Large intestine (tissue), 3 donors: ENCODE measurements around the gene GNAS-AS1. TPM values are rescaled to one million over a fixed set of nuclear protein-coding genes. Genes with fewer than 3 reads are reported as not detected.

Experiments used
- DNase-seq, 2 donors: peaks; one replicate each; pipeline versions ENCODE4 v3.0.0 to v3.0.0-alpha.2; 2013
- H3K27ac ChIP-seq: one replicate; pipeline ENCODE4 v1.5.1; 2013; ENCODE audit warnings: low read length
- H3K27me3 ChIP-seq: 2 replicates; pipeline ENCODE4 v1.6.1; 2013; ENCODE audit warnings: low read length; ENCODE audit not compliant: control insufficient read depth, insufficient read depth
- H3K36me3 ChIP-seq: 2 replicates; pipeline ENCODE4 v1.6.1; 2013; ENCODE audit warnings: low read length; ENCODE audit not compliant: control insufficient read depth, insufficient read depth
- H3K4me1 ChIP-seq: one replicate; pipeline ENCODE4 v1.6.1; 2013; ENCODE audit warnings: low read length; ENCODE audit not compliant: control insufficient read depth, insufficient read depth
- H3K4me3 ChIP-seq: one replicate; pipeline ENCODE4 v1.5.1; 2013; ENCODE audit warnings: low read length
- H3K9me3 ChIP-seq: one replicate; pipeline ENCODE4 v1.6.1; 2013; ENCODE audit warnings: mild to moderate bottlenecking, low read depth, low read length, moderate library complexity; ENCODE audit not compliant: control insufficient read depth
- whole genome bisulfite sequencing: methylation state at CpG from one replicate; pipeline ENCODE4 v1.1.5; 2013; ENCODE audit warnings: low lambda C conversion rate; ENCODE audit not compliant: insufficient coverage; 5-methylcytosine and 5-hydroxymethylcytosine counted together
- polyA plus RNA-seq: library from polyadenylated mRNA; unstranded; fragments of 120-200 nt; gene quantifications from one replicate; pipeline ENCODE4 v1.2.1, GENCODE V29; 2013

GNAS-AS1 gene
- polyA plus RNA-seq, 1 donor = 0.40 TPM

- Histone ChIP-seq H3K4me3 (no peak overlapping the region), H3K9me3 (peaks cover 5% of the 10 kb centered on the region), H3K4me1 (no peaks in the 10 kb centered on the region), H3K36me3 (no peaks in the 10 kb centered on the region), H3K27me3 (no peaks in the 10 kb centered on the region), H3K27ac (no peak overlapping the region)
- DNase-seq = no peak
- WGBS = no CpG with 5 or more reads among the region's 3 CpGs
Measured at GRCh38 chr20:58884966-58885365, 34.3 kb upstream of the GNAS-AS1 start.

DNA sequence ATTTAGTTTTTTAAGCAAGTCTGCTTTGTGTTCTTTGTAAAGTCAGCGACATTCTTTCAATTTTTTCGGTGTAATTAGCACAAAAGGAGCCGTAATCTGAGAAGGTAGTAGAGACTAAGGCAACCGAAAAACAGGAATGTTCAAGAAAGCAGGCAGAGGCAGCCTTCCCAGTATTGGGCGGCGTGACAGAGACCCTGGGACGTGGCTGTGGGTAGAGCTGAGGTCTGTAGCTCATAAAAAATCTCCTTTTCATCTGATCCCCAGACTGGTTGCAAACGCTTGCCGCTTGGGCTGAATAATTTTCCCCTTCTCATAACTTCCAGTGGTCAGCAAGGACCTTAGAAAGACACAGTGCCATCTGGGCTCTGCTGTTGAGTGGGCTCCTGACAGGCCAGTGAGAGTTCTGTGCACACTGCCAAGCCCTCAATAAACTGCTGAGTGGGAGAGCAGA is 32.6 kb upstream of the GNAS-AS1 start:
- peaks cover under 1% of the 10 kb centered on the region for H3K9me3 ChIP-seq
- H3K27ac ChIP-seq = no peak overlapping the region
- no peaks in the 10 kb centered on the region for H3K27me3 ChIP-seq
- H3K4me3 ChIP-seq = no peak overlapping the region
- WGBS = no CpG with 5 or more reads among the region's 9 CpGs
- no peaks in the 10 kb centered on the region for H3K36me3 ChIP-seq
- no peaks in the 10 kb centered on the region for H3K4me1 ChIP-seq
- no peak for DNase-seq

DNA sequence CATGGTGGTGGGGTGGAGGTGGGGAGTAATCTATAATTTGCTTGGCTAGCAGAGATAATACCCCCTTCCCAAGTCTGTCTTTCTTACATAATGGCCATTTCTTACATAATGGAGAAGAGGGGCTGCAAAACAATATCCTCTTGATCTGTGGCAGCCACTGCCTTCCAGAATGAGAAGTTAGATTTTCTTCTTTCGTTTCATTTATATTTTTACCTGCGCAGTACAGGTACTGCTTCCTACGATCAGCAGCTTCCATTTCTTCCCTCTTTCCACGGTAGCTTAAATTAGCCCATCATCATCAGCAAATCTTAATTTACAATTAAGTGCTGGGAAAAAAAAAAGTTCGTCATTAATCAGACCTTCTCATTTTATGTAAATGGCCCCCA is 32.0 kb upstream of the GNAS-AS1 start:
- DNase-seq = no peak
- Histone ChIP-seq H3K4me1 (no peaks in the 10 kb centered on the region), H3K36me3 (no peaks in the 10 kb centered on the region), H3K27ac (no peak overlapping the region), H3K4me3 (no peak overlapping the region), H3K9me3 (no peaks in the 10 kb centered on the region), H3K27me3 (no peaks in the 10 kb centered on the region)
- WGBS = 100% methylated on average over 4 of the region's 5 CpGs

DNA sequence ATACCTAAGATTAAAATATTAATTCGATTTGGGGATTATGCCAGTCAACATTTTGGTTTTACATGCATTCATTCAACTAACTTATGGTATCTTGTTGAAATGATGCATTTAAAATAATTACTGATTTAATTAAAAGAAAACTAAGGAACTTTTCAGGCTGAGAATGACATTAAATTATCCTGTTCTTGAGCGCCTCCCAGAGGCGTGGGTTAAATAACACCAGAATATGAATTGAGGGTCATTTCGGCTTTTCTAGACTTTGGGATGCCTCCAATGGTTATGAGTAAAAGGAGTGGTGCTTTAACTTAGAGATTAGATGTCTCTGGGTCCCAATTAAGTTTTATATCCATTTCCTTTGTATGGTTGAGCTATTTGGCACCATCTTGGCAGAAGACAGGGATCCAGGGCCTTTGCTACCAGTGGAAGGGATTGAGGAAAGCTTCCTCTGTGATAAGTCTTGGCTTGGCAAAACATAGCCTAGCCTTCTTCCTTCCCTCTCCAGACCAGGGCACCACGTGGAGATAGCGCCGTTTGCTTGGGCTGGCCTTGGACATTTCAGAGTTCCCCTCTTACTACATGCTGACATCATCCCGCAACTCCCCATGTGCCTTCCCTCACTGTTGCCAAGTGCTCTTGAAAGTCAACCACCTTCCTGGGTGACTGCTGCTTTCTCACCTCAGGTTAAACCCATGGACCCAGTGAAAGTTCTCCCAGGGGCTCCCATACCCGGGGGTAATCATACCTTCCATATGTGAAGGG is 30.5 kb upstream of the GNAS-AS1 start:
- 96% methylated on average over 3 of the region's 9 CpGs for WGBS
- Histone ChIP-seq H3K4me1 (no peaks in the 10 kb centered on the region), H3K9me3 (no peaks in the 10 kb centered on the region), H3K4me3 (no peak overlapping the region), H3K27me3 (no peaks in the 10 kb centered on the region), H3K27ac (no peak overlapping the region), H3K36me3 (no peaks in the 10 kb centered on the region)
- no peak for DNase-seq

- no peaks in the 10 kb centered on the region for H3K36me3 ChIP-seq
- no peak overlapping the region for H3K4me3 ChIP-seq
- no CpG with 5 or more reads among the region's 1 CpG for WGBS
- H3K27ac ChIP-seq = no peak overlapping the region
- H3K9me3 ChIP-seq = no peaks in the 10 kb centered on the region
- H3K27me3 ChIP-seq = no peaks in the 10 kb centered on the region
- no peak for DNase-seq
- no peaks in the 10 kb centered on the region for H3K4me1 ChIP-seq
Measured at GRCh38 chr20:58880441-58880840, 29.7 kb upstream of the GNAS-AS1 start.

DNA sequence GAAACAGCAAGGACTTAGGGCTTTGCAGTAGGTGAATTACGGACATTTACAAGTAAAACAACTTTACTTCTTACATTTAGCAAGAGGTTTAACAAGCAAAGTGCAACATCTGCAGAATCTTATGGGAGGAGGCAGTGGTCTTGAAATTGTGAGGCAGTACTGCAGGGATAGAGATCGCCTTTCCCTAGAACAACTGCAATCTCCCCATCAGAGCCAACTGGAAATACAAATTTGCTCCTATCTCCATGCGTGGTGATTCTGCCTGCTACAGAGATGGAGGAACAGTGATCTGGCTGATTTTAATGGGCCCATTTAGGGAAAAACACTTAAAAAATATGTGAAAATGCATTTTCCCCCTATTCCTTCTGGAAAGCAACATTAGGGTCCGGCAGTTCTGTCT is 27.7 kb upstream of the GNAS-AS1 start:
- DNase-seq = no peak
- Histone ChIP-seq H3K4me3 (no peak overlapping the region), H3K9me3 (no peaks in the 10 kb centered on the region), H3K36me3 (no peaks in the 10 kb centered on the region), H3K27me3 (no peaks in the 10 kb centered on the region), H3K4me1 (no peaks in the 10 kb centered on the region), H3K27ac (no peak overlapping the region)
- no CpG with 5 or more reads among the region's 4 CpGs for WGBS

DNA sequence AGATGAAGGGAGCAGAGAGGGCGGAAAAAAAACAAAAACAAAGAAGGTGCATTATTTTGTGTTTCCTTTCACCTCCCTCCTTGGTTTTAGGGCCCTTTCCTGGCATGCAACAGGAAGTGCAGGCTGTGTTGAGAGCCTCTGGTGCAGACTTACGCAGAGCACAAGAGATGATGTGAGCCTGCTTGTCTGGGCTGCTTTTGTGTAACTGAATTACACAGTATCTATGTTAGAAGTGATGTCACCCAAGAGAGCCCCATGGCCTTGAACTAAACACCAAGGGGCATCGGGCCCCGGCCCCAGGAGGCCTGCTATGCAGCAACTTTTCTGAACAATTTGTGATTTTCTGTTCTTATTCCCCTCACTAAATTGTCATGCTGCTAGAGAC is 27.3 kb upstream of the GNAS-AS1 start:
- DNase-seq = no peak
- 80% methylated on average over 1 of the region's 4 CpGs for WGBS
- H3K4me3 ChIP-seq = no peak overlapping the region

DNA sequence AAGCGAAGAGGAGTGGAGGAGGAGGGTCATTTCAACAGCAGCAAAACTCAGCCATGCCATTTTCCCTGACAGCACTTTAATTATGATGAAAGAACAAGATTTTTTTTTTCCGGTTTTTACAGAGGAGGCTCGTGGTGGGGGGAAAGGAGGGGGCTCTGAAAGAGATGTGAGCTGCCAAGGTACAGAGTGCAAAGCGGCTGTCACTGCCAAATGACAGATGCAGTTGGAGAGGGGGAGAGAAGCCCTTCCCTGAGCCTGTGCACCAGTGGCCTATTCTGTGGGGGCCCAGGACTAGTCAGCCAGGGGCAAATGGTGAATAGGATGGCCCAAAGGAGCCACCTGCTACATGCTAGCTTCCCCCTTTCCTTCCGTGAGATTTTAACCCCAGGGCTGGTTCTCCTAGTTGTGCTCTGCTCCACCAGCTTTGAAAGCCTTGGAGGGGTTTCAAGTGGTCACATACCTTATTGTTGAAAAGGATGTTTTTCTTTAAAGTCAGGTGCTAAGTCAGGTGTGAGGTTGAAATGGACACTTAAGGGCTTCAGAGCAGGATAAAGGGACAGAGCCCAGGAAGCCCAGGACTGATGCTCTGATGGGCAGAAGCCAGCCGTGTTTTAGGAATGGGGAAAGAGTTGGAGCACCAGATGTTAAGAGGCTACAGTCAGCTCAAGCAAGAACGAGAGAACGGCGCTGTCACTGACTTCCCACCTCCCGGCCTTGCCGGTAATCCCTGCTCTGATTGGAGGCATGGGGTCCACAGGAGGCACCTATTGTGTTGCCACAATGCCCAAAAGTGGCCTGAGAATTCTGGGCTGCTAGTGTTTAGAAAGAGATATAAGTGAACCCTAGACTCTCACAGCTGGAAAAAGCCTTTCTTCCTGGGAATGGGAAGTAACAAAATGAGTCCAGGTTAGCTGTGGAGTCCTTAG is 26.6 kb upstream of the GNAS-AS1 start:
- WGBS = no CpG with 5 or more reads among the region's 11 CpGs
- no peaks in the 10 kb centered on the region for H3K36me3 ChIP-seq
- no peaks in the 10 kb centered on the region for H3K4me1 ChIP-seq
- H3K27ac ChIP-seq = no peak overlapping the region
- no peaks in the 10 kb centered on the region for H3K9me3 ChIP-seq
- DNase-seq = no peak
- no peaks in the 10 kb centered on the region for H3K27me3 ChIP-seq
- H3K4me3 ChIP-seq = no peak overlapping the region

More for the DNA sequence above, 27.3 kb upstream of the GNAS-AS1 start:
- H3K36me3 ChIP-seq = no peaks in the 10 kb centered on the region
- H3K4me1 ChIP-seq = no peaks in the 10 kb centered on the region
- H3K27ac ChIP-seq = no peak overlapping the region
- no peaks in the 10 kb centered on the region for H3K9me3 ChIP-seq
- H3K27me3 ChIP-seq = no peaks in the 10 kb centered on the region

GRCh38 chr20:58876437-58876836 is 25.7 kb upstream of the GNAS-AS1 start:
- Histone ChIP-seq H3K4me3 (no peak overlapping the region), H3K36me3 (no peaks in the 10 kb centered on the region), H3K4me1 (no peaks in the 10 kb centered on the region), H3K27me3 (no peaks in the 10 kb centered on the region), H3K27ac (no peak overlapping the region), H3K9me3 (no peaks in the 10 kb centered on the region)
- no peak for DNase-seq
- 62% methylated on average over 2 of the region's 7 CpGs for WGBS

DNA sequence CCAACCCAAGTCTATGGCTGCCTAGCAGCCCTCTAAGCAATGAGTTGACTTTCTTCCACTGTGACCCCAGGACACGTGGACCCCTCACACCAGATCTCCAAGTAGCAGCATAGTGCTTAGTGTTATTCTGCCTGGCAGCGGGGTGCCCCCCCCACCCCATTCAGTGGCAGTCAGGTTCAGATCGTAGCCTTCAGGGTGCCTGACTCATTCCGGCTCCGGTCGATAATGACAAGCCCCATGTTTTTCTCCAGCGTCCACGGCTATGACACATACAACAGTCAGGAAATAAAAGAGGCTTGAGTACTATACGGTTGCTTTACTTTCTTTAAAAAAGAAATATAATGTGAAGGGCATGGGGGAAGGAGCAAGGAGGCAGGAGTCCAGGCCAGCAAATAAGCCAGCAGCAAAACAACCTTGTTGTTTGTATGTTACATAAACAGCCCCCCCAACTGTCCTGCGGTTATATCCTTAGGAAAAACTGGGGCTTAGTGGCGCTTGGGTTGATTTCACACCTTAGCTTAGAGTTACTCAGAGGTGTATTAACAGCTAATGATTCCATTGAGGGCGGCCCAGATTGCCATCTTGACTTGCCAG is 24.9 kb upstream of the GNAS-AS1 start:
- WGBS = 93% methylated on average over 3 of the region's 12 CpGs
- no peak overlapping the region for H3K27ac ChIP-seq
- H3K4me1 ChIP-seq = no peaks in the 10 kb centered on the region

More for the DNA sequence above, 24.9 kb upstream of the GNAS-AS1 start:
- Histone ChIP-seq H3K27me3 (no peaks in the 10 kb centered on the region), H3K4me3 (no peak overlapping the region), H3K36me3 (no peaks in the 10 kb centered on the region), H3K9me3 (no peaks in the 10 kb centered on the region)
- no peak for DNase-seq
